IMR-90 (cell line): Measurements from ENCODE around the gene CEP295NL. TPM values are rescaled to one million over a fixed set of nuclear protein-coding genes. Genes with fewer than 3 reads are reported as not detected.

Experiments
- MXI1 ChIP-seq: IDR thresholded peaks from 2 replicates; pipeline ENCODE4 v1.6.1; 2012; ENCODE audit warnings: low read depth, mild to moderate bottlenecking, low read length, moderate library complexity, borderline replicate concordance
- RCOR1 ChIP-seq: IDR thresholded peaks from 2 replicates; pipeline ENCODE4 v1.6.1; 2012; ENCODE audit warnings: mild to moderate bottlenecking, low read length, improper control_type of control experiment; ENCODE audit not compliant: insufficient replicate concordance
- USF2 ChIP-seq: fragments of 150-350 bp; IDR thresholded peaks from 2 replicates; pipeline ENCODE4 v1.6.1; 2017; ENCODE audit warnings: mild to moderate bottlenecking, antibody characterized with exemption, low read length, low read depth
- polyA plus RNA-seq, 3 experiments: library from polyadenylated mRNA; depleted of rRNA; stranded (reverse); fragments of >200 nt; gene quantifications; 2 replicates each; pipeline ENCODE4 v1.2.3, GENCODE V29; 2012; ENCODE audit warnings: low replicate concordance in 1 of 3
- total RNA-seq: library from RNA; depleted of rRNA; stranded (reverse); fragments of >200 nt; gene quantifications from 2 replicates; pipeline ENCODE4 v1.2.3, GENCODE V29; 2012

Gene CEP295NL
- total and polyA plus RNA-seq, 2 of the 4 experiments (the other 2 are of a cell fraction), result 0.31 to 0.72 TPM

GRCh38 chr17:78896834-78897663 lies 6.0 kb downstream of the CEP295NL start (continued):
- TF ChIP-seq USF2 (no peak), RCOR1 (no peak), MXI1 (no peak)
